Panc1 (cell line): ENCODE measurements around the gene NCAM1. TPM values are rescaled to one million over a fixed set of nuclear protein-coding genes. Genes with fewer than 3 reads are reported as not detected.

ENCODE experiments used
- ATAC-seq: fragments of 200-7000 bp; cut with Tn5 transposase; 2 replicates; pipeline ENCODE4 v1.9.1; 2020; ENCODE audit warnings: mild to moderate bottlenecking, moderate library complexity
- BruUV-seq: library from RNA; stranded (reverse); fragments of 400-500 nt; replicated peaks from 2 replicates; lab custom pipeline; 2021; lab: Mats Ljungman, UMichigan
- CTCF ChIA-PET: fragments of 300-600 bp; sonication (Branson Sonifier 250); formaldehyde crosslinking; loops from one replicate; lab custom pipeline; 2022; ENCODE audit warnings: antibody characterized with exemption; lab: Charles Lee
- POLR2A ChIA-PET: fragments of 300-600 bp; sonication (Branson Sonifier 250); formaldehyde crosslinking; loops from one replicate; lab custom pipeline; 2022; ENCODE audit warnings: antibody characterized with exemption; lab: Charles Lee
- DNase-seq: peaks from one replicate; pipeline ENCODE4 v3.0.0-alpha.2; 2010; ENCODE audit warnings: low read depth, low spot score
- H3K27ac ChIP-seq: 2 replicates; pipeline ENCODE4 v1.5.1; 2011; ENCODE audit warnings: mild to moderate bottlenecking, low read length, inconsistent platforms
- H3K27me3 ChIP-seq: fragments of 200-500 bp; sonication (Bioruptor generic); 2 replicates; pipeline ENCODE4 v1.6.0; 2014; ENCODE audit warnings: low read length, inconsistent platforms; ENCODE audit not compliant: control insufficient read depth, insufficient read depth
- H3K36me3 ChIP-seq: fragments of 200-500 bp; sonication (Bioruptor generic); 2 replicates; pipeline ENCODE4 v1.5.1; 2014; ENCODE audit warnings: inconsistent platforms, mild to moderate bottlenecking, low read length, moderate library complexity; ENCODE audit not compliant: control insufficient read depth, insufficient read depth
- H3K4me1 ChIP-seq: 2 replicates; pipeline ENCODE4 v1.5.1; 2011; ENCODE audit warnings: inconsistent platforms, mild to moderate bottlenecking, low read length, moderate library complexity; ENCODE audit not compliant: control insufficient read depth, insufficient read depth
- H3K4me3 ChIP-seq, 2 experiments: 2 replicates each; pipeline ENCODE4 v1.5.1; 2011 to 2012; ENCODE audit warnings: low read depth in 2 of 2, low read length in 2 of 2, mild to moderate bottlenecking in 2 of 2, inconsistent platforms in 1 of 2, moderate library complexity in 1 of 2
- H3K9me3 ChIP-seq: fragments of 200-500 bp; sonication (Bioruptor generic); 2 replicates; pipeline ENCODE4 v1.5.1; 2014; ENCODE audit warnings: low read depth, mild to moderate bottlenecking, inconsistent platforms, low read length, moderate library complexity; ENCODE audit not compliant: control insufficient read depth, insufficient read depth
- CTCF ChIP-seq: fragments of 450-650 bp; IDR thresholded peaks from 2 replicates; pipeline ENCODE4 v1.5.1; 2017; ENCODE audit warnings: mild to moderate bottlenecking
- POLR2AphosphoS5 ChIP-seq: IDR thresholded peaks from 2 replicates; pipeline ENCODE4 v1.6.1; 2012; ENCODE audit warnings: mild to moderate bottlenecking, low read depth, low read length, moderate library complexity
- SIN3A ChIP-seq: IDR thresholded peaks from 2 replicates; pipeline ENCODE4 v1.6.1; 2012; ENCODE audit warnings: low read depth, mild to moderate bottlenecking, low read length, moderate library complexity, borderline replicate concordance; ENCODE audit not compliant: insufficient read depth
- TCF7L2 ChIP-seq: IDR thresholded peaks from 2 replicates; pipeline ENCODE4 v1.6.1; 2011; ENCODE audit warnings: mild to moderate bottlenecking, low read depth, low read length, inconsistent platforms
- in situ Hi-C: cut with HindIII; loops from 2 replicates; pipeline ENCODE4 v1.10.0; 2016; ENCODE audit warnings: low sequenced_read_pairs, low pct_unique_long_range_greater_than_20kb
- intact Hi-C: fragments of 100-400 bp; cut with micrococcal nuclease; formaldehyde crosslinking; loops from one replicate; pipeline ENCODE4 v1.10.0; 2022; ENCODE audit not compliant: unreplicated experiment
- total RNA-seq: library from RNA; stranded (reverse); gene quantifications from one replicate; pipeline ENCODE4 v1.2.1, GENCODE V29; 2021; ENCODE audit not compliant: unreplicated experiment
- TF ChIP-seq, protein P1 (sequence below), 2 experiments: IDR thresholded peaks; 2 replicates each; pipeline ENCODE4 v1.6.1; 2011 to 2012; ENCODE audit warnings: low read depth in 2 of 2, control low read depth in 1 of 2, low read length in 1 of 2, mild to moderate bottlenecking in 1 of 2, moderate library complexity in 1 of 2; ENCODE audit not compliant: insufficient read depth in 1 of 2

Gene NCAM1
- total RNA-seq, 1 experiment from 2014 or later: 0.18 TPM

- in situ Hi-C loops (no loop called here), intact Hi-C loops (no loop called here)
- Histone ChIP-seq H3K27ac (no peak overlapping the region), H3K36me3 (no peaks in the 10 kb centered on the region), H3K4me1 (no peaks in the 10 kb centered on the region), H3K4me3 (no peak overlapping the region), H3K27me3 (0 out of 2 replicates have a peak, but pooled peaks cover 7% of the 10 kb centered on the region), H3K9me3 (no peaks in the 10 kb centered on the region)
- ChIA-PET POLR2A (no interaction called here), CTCF (no interaction called here)
- BruUV-seq: no TSS peak
- DNase-seq: no peak
- TF ChIP-seq TCF7L2 (no peak), CTCF (no peak), POLR2AphosphoS5 (no peak), SIN3A (no peak)
- TF ChIP-seq, protein P1, sequence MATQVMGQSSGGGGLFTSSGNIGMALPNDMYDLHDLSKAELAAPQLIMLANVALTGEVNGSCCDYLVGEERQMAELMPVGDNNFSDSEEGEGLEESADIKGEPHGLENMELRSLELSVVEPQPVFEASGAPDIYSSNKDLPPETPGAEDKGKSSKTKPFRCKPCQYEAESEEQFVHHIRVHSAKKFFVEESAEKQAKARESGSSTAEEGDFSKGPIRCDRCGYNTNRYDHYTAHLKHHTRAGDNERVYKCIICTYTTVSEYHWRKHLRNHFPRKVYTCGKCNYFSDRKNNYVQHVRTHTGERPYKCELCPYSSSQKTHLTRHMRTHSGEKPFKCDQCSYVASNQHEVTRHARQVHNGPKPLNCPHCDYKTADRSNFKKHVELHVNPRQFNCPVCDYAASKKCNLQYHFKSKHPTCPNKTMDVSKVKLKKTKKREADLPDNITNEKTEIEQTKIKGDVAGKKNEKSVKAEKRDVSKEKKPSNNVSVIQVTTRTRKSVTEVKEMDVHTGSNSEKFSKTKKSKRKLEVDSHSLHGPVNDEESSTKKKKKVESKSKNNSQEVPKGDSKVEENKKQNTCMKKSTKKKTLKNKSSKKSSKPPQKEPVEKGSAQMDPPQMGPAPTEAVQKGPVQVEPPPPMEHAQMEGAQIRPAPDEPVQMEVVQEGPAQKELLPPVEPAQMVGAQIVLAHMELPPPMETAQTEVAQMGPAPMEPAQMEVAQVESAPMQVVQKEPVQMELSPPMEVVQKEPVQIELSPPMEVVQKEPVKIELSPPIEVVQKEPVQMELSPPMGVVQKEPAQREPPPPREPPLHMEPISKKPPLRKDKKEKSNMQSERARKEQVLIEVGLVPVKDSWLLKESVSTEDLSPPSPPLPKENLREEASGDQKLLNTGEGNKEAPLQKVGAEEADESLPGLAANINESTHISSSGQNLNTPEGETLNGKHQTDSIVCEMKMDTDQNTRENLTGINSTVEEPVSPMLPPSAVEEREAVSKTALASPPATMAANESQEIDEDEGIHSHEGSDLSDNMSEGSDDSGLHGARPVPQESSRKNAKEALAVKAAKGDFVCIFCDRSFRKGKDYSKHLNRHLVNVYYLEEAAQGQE (IDR thresholded peaks at IDR 0.05; ENCODE audit: insufficient read depth in 1 of 2, low read depth in 2 of 2, low read length in 1 of 2): no peak
- ATAC-seq: no peak
Observed at GRCh38 chr11:113082341-113082955, 121.2 kb downstream of the NCAM1 start.

- ChIA-PET POLR2A (no interaction called here), CTCF (no interaction called here)
- H3K4me3 ChIP-seq: no peak overlapping the region
- H3K27me3 ChIP-seq: 0 out of 2 replicates have a peak, but pooled peaks cover 7% of the 10 kb centered on the region
- DNase-seq (no peak), ATAC-seq (no peak)
- intact Hi-C loops (no loop called here), in situ Hi-C loops (no loop called here)
- BruUV-seq: no TSS peak
- no peaks in the 10 kb centered on the region for H3K9me3 ChIP-seq
- no peaks in the 10 kb centered on the region for H3K4me1 ChIP-seq
- TF ChIP-seq, protein P1 (IDR thresholded peaks at IDR 0.05; ENCODE audit: insufficient read depth in 1 of 2, low read depth in 2 of 2, low read length in 1 of 2): no peak
- H3K27ac ChIP-seq: no peak overlapping the region
- H3K36me3 ChIP-seq: no peaks in the 10 kb centered on the region
Observed at GRCh38 chr11:113083571-113083970, 122.4 kb downstream of the NCAM1 start.
